GM12878 (cell line): ENCODE results near the gene NT5M. TPM values are rescaled to one million over a fixed set of nuclear protein-coding genes. Genes with fewer than 3 reads are reported as not detected.
A peak's percentile ranks its signal among the peaks of the same experiment; 100 is the strongest.

Source experiments
- ATF7 ChIP-seq: fragments of 450-650 bp; IDR thresholded peaks from 2 replicates; pipeline ENCODE4 v1.6.1; 2016; ENCODE audit warnings: low read depth, mild to moderate bottlenecking
- BACH1 ChIP-seq: fragments of 450-650 bp; IDR thresholded peaks from 2 replicates; pipeline ENCODE4 v1.6.1; 2017; ENCODE audit warnings: mild to moderate bottlenecking, borderline replicate concordance
- BRCA1 ChIP-seq: IDR thresholded peaks from 2 replicates; pipeline ENCODE4 v1.6.1; 2011; ENCODE audit warnings: low read depth, low read length, improper control_type of control experiment
- E4F1 ChIP-seq: fragments of 450-650 bp; IDR thresholded peaks from 2 replicates; pipeline ENCODE4 v1.6.1; 2018; ENCODE audit warnings: borderline replicate concordance, mild to moderate bottlenecking; ENCODE audit not compliant: partially characterized antibody
- FOS ChIP-seq: IDR thresholded peaks from 3 replicates; pipeline ENCODE4 v1.6.1; 2011; ENCODE audit warnings: borderline replicate concordance; ENCODE audit not compliant: insufficient read length; ENCODE audit errors: extremely low read depth
- FOXM1 ChIP-seq: IDR thresholded peaks from 2 replicates; pipeline ENCODE4 v1.6.1; 2012; ENCODE audit warnings: low read depth, mild to moderate bottlenecking, inconsistent platforms, low read length, moderate library complexity
- JUNB ChIP-seq: IDR thresholded peaks from 2 replicates; pipeline ENCODE4 v1.6.1; 2016; ENCODE audit warnings: antibody characterized with exemption, mild to moderate bottlenecking
- KDM1A ChIP-seq: fragments of 200-600 bp; sonication (generic); IDR thresholded peaks from 2 replicates; pipeline ENCODE4 v1.6.1; 2016; ENCODE audit warnings: borderline replicate concordance
- KLF5 ChIP-seq: fragments of 450-650 bp; IDR thresholded peaks from 2 replicates; pipeline ENCODE4 v1.6.1; 2014; ENCODE audit warnings: mild to moderate bottlenecking; ENCODE audit not compliant: partially characterized antibody
- LARP7 ChIP-seq: fragments of 450-650 bp; IDR thresholded peaks from 2 replicates; pipeline ENCODE4 v1.6.1; 2017; ENCODE audit warnings: mild to moderate bottlenecking
- MXI1 ChIP-seq: fragments of 150-350 bp; IDR thresholded peaks from 2 replicates; pipeline ENCODE4 v1.6.1; 2011; ENCODE audit warnings: low read depth, mild to moderate bottlenecking, inconsistent platforms, low read length, improper control_type of control experiment
- NR2C2 ChIP-seq: IDR thresholded peaks from 2 replicates; pipeline ENCODE4 v1.6.1; 2011; ENCODE audit warnings: borderline replicate concordance, low read depth; ENCODE audit not compliant: control insufficient read depth, insufficient read length
- PBX3 ChIP-seq: IDR thresholded peaks from 2 replicates; pipeline ENCODE4 v1.6.1; 2011; ENCODE audit warnings: mild to moderate bottlenecking, low read depth, low read length, moderate library complexity; ENCODE audit not compliant: insufficient replicate concordance
- POLR2AphosphoS5 ChIP-seq: IDR thresholded peaks from 2 replicates; pipeline ENCODE4 v1.6.1; 2011; ENCODE audit warnings: mild to moderate bottlenecking, low read length, inconsistent platforms
- RELA ChIP-seq: fragments of 450-650 bp; IDR thresholded peaks from 2 replicates; pipeline ENCODE4 v1.8.0; 2014; ENCODE audit warnings: borderline replicate concordance; ENCODE audit not compliant: partially characterized antibody
- SIN3A ChIP-seq: IDR thresholded peaks from 2 replicates; pipeline ENCODE4 v1.6.1; 2012; ENCODE audit warnings: low read depth, low read length, improper control_type of control experiment
- SREBF1 ChIP-seq: IDR thresholded peaks from 2 replicates; pipeline ENCODE4 v1.6.1; 2012; ENCODE audit warnings: mild to moderate bottlenecking, low read length
- SUPT20H ChIP-seq: IDR thresholded peaks from 2 replicates; pipeline ENCODE4 v1.6.1; 2011; ENCODE audit warnings: low read depth, mild to moderate bottlenecking, low read length, moderate library complexity, borderline replicate concordance; ENCODE audit not compliant: control insufficient read depth
- TCF3 ChIP-seq: IDR thresholded peaks from 2 replicates; pipeline ENCODE4 v1.6.1; 2012; ENCODE audit warnings: low read depth, mild to moderate bottlenecking, low read length, borderline replicate concordance; ENCODE audit not compliant: insufficient read depth
- ZNF274 ChIP-seq: IDR thresholded peaks from one replicate; pipeline ENCODE4 v1.8.0; 2011; ENCODE audit not compliant: insufficient read length, insufficient read depth
- ZNF384 ChIP-seq: IDR thresholded peaks from 2 replicates; pipeline ENCODE4 v1.6.1; 2012; ENCODE audit warnings: low read depth, mild to moderate bottlenecking, low read length, improper control_type of control experiment, borderline replicate concordance
- ZNF622 ChIP-seq: fragments of 450-650 bp; IDR thresholded peaks from 2 replicates; pipeline ENCODE4 v1.6.1; 2017; ENCODE audit warnings: mild to moderate bottlenecking, inconsistent platforms
- ZZZ3 ChIP-seq: IDR thresholded peaks from 2 replicates; pipeline ENCODE4 v1.6.1; 2011; ENCODE audit warnings: low read depth; ENCODE audit not compliant: control insufficient read depth, insufficient read length
- polyA plus RNA-seq, 11 experiments: library from polyadenylated mRNA; depleted of rRNA in 4 of 11; unstranded in 6 of 11; stranded (reverse) in 5 of 11; fragments of >200 nt; fragmentation: Nextera tagmentation in 4 of 11; fragmentation: Illumina TruSeq in 1 of 11; extraction: Ambion mirVana in 4 of 11; extraction: Trizol in 1 of 11; gene quantifications; 1 replicate in 1 of 11; 2 replicates in 10 of 11; pipeline versions ENCODE4 v1.2.1 to v1.2.3, GENCODE V29; 2011 to 2016; ENCODE audit warnings: inconsistent platforms in 2 of 11, missing spikeins in 2 of 11, low read depth in 1 of 11
- total RNA-seq, 4 experiments: library from RNA; depleted of rRNA in 3 of 4; stranded (reverse); fragments of >200 nt in 3 of 4; fragmentation: Illumina TruSeq in 1 of 4; extraction: Trizol in 1 of 4; gene quantifications; 2 replicates each; pipeline versions ENCODE4 v1.2.1 to v1.2.3, GENCODE V29; 2013 to 2021
- TF ChIP-seq, protein P1 (sequence below): IDR thresholded peaks from 2 replicates; pipeline ENCODE4 v1.6.1; 2011; ENCODE audit warnings: low read depth, mild to moderate bottlenecking, low read length, moderate library complexity, borderline replicate concordance; ENCODE audit errors: extremely low read depth
- TF ChIP-seq, protein P2 (sequence below): fragments of 450-650 bp; IDR thresholded peaks from 2 replicates; pipeline ENCODE4 v1.6.1; 2017; ENCODE audit warnings: antibody characterized with exemption, mild to moderate bottlenecking, moderate library complexity

Gene NT5M
- total and polyA plus RNA-seq, 10 of the 15 experiments (the other 5 are each of a cell fraction or from before 2014, with no cell fraction given): 0.18 to 14.1 (median 2.9) TPM

GRCh38 chr17:17305281-17305801 lies 2.2 kb downstream of the NT5M start (continued):
- TF ChIP-seq E4F1 (peak; percentile 23), SUPT20H (no peak), KLF5 (no peak), KDM1A (no peak), FOS (no peak), BRCA1 (no peak), MXI1 (peak; percentile 98), SIN3A (peak; percentile 97), ATF7 (0 out of 2 replicates have a peak, but pooled peaks have one; percentile 13), ZNF622 (no peak), JUNB (no peak), ZNF384 (no peak), PBX3 (peak; percentile 78), NR2C2 (no peak), ZNF274 (no peak), LARP7 (no peak), TCF3 (no peak; the same call in 1 of the 2 replicates), POLR2AphosphoS5 (peak; percentile 57; the same call in 1 of the 2 replicates), BACH1 (no peak), ZZZ3 (no peak), RELA (peak; percentile 19), FOXM1 (no peak), SREBF1 (no peak)
- TF ChIP-seq, protein P1, sequence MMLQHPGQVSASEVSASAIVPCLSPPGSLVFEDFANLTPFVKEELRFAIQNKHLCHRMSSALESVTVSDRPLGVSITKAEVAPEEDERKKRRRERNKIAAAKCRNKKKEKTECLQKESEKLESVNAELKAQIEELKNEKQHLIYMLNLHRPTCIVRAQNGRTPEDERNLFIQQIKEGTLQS: peak; percentile 69; the same call in 1 of the 2 replicates
- TF ChIP-seq, protein P2, sequence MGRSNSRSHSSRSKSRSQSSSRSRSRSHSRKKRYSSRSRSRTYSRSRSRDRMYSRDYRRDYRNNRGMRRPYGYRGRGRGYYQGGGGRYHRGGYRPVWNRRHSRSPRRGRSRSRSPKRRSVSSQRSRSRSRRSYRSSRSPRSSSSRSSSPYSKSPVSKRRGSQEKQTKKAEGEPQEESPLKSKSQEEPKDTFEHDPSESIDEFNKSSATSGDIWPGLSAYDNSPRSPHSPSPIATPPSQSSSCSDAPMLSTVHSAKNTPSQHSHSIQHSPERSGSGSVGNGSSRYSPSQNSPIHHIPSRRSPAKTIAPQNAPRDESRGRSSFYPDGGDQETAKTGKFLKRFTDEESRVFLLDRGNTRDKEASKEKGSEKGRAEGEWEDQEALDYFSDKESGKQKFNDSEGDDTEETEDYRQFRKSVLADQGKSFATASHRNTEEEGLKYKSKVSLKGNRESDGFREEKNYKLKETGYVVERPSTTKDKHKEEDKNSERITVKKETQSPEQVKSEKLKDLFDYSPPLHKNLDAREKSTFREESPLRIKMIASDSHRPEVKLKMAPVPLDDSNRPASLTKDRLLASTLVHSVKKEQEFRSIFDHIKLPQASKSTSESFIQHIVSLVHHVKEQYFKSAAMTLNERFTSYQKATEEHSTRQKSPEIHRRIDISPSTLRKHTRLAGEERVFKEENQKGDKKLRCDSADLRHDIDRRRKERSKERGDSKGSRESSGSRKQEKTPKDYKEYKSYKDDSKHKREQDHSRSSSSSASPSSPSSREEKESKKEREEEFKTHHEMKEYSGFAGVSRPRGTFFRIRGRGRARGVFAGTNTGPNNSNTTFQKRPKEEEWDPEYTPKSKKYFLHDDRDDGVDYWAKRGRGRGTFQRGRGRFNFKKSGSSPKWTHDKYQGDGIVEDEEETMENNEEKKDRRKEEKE: no peak
